ENCODE results near the gene WWOX.

Gene WWOX

DNA sequence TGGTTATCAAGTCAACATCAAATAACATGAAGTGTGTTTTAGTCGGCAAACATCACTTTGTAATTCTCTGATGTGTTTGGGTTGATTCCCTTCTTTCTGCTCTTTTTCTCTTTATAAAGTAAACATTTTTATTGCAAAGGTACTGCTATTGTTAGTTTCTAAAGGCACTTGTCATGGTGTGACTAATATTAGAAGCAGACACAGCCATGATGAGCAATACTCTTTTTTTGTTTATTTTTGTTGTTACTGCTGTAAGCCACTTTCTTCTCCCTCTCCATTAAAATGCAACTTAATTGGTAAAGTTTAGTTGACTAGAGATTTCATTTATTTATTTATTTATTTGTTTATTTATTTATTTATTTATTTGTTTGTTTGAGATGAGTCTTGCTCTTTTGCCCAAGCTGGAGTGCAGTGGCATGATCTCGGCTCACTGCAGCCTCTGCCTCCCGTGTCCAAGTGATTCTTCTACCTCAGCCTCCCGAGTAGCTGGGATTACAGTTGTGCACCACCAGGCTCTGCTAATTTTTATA is 424.7 kb downstream of the WWOX start:
- TF ChIP-seq, protein P1, sequence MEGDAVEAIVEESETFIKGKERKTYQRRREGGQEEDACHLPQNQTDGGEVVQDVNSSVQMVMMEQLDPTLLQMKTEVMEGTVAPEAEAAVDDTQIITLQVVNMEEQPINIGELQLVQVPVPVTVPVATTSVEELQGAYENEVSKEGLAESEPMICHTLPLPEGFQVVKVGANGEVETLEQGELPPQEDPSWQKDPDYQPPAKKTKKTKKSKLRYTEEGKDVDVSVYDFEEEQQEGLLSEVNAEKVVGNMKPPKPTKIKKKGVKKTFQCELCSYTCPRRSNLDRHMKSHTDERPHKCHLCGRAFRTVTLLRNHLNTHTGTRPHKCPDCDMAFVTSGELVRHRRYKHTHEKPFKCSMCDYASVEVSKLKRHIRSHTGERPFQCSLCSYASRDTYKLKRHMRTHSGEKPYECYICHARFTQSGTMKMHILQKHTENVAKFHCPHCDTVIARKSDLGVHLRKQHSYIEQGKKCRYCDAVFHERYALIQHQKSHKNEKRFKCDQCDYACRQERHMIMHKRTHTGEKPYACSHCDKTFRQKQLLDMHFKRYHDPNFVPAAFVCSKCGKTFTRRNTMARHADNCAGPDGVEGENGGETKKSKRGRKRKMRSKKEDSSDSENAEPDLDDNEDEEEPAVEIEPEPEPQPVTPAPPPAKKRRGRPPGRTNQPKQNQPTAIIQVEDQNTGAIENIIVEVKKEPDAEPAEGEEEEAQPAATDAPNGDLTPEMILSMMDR (IDR thresholded peaks at IDR 0.05; ENCODE audit: insufficient read depth, low read depth, low read length, missing control alignments), result no peak
- no peak overlapping the region for H3K4me3 ChIP-seq (ENCODE audit: low read length)
- DNase-seq (ENCODE audit: low read depth), result peak; percentile 30

DNA sequence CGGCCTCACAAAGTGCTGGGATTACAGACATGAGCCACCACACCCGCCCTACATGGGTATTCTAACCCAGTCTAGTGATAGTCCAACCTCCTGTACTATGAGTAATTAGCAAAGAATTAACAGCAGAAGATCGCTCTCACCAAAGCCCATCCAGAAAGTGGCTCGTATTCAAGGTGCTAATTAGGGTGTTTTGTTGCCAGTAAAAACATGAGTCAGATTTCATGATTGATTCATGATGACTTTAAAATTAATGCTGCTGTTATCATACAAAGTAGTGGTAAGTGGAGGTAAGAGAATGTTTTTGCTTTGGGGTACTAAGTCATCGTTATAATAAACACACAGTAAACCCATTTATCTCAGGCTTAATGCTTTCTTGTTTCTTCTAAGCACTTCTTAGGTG is 428.8 kb downstream of the WWOX start:
- TF ChIP-seq, protein P1 (IDR thresholded peaks at IDR 0.05; ENCODE audit: insufficient read depth, low read depth, low read length, missing control alignments), result no peak
- DNase-seq (ENCODE audit: low read depth), result peak; percentile 69
- H3K4me3 ChIP-seq (ENCODE audit: low read length), result no peak overlapping the region

DNA sequence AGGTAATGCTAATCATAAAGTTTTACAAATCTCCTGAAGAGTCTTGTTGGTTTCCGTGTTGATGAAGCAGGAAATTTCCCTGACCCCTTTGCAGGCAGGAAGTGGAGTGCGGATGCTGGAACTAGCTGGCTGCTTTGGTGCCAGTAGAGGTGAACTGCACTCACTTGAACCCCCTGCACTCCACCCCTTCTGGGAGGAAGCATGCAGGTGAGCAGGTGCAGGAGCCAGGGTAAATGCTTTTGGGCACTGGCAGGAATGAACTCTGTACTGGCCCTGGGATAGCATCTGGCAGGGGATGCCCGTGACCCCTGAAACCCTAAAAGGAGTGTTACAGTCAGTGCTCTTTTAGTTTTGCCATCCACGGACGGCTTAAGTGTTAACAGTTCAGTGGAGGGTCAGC is 430.4 kb downstream of the WWOX start:
- DNase-seq (ENCODE audit: low read depth), result no peak
- no peak overlapping the region for H3K4me3 ChIP-seq (ENCODE audit: low read length)
- TF ChIP-seq, protein P1 (IDR thresholded peaks at IDR 0.05; ENCODE audit: insufficient read depth, low read depth, low read length, missing control alignments), result no peak

DNA sequence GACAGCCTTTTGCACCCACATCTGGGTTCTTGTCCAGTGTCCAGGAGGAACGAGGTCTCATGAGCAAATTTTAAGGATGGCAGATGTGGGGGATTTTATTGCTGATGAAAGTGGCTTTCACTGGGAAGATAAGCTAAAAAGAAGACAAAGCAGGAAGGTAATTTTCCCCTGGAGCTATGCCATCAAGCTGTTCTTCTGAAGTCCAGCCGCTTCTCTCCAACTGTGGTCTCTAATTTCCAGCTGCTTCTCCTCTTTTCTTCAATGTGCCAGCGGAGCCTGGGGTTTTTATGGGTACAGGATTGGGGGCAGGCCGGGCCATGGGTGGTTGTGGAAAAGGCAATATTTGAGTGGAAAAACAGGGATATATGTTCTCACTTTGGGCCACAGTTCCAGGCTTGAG is 430.8 kb downstream of the WWOX start:
- TF ChIP-seq, protein P1 (IDR thresholded peaks at IDR 0.05; ENCODE audit: insufficient read depth, low read depth, low read length, missing control alignments), result no peak
- DNase-seq (ENCODE audit: low read depth), result no peak

DNA sequence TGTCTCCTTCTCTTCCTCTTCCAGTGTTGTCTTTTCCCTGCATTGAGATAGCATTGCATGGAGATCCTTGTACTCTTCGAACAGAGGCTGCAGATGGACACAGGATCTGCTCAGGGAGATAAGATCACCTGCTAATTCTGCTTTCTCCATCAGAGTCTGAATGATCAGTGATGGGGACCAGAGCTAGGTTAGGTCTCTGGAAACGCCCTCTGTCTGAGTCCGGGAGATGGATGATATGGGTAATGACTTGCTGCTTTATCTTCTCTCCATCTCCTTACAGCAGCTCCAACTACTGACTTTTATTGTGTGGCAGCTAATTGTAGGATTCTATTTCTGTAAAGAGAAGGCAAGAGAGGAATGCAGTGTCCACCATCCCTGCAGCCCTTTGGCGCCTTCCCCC is 435.6 kb downstream of the WWOX start:
- TF ChIP-seq, protein P1 (IDR thresholded peaks at IDR 0.05; ENCODE audit: insufficient read depth, low read depth, low read length, missing control alignments), result no peak
- no peak for DNase-seq (ENCODE audit: low read depth)
- no peak overlapping the region for H3K4me3 ChIP-seq (ENCODE audit: low read length)

More for the DNA sequence above, 430.8 kb downstream of the WWOX start:
- no peak overlapping the region for H3K4me3 ChIP-seq (ENCODE audit: low read length)

DNA sequence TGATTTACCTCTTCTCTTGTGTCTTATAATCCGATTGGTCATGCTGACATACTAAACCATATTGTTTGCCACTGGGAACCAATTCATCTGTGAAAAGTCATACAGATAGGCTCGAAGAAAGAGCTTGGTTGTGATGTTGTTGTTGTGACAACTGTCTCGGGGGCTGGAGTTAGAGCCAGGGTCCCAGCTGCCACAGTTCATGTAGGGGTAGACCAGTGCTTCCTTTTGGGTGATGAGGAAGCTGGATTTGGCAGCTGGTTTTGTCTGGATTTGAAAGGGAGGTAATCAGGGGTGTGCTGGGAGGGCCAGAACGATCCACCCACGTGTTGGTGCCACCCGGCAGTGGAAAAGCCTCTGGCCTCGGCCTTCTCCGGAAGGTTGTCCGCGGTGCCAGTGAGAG is 438.1 kb downstream of the WWOX start:
- no peak overlapping the region for H3K4me3 ChIP-seq (ENCODE audit: low read length)
- DNase-seq (ENCODE audit: low read depth), result no peak
- TF ChIP-seq, protein P1 (IDR thresholded peaks at IDR 0.05; ENCODE audit: insufficient read depth, low read depth, low read length, missing control alignments), result no peak

DNA sequence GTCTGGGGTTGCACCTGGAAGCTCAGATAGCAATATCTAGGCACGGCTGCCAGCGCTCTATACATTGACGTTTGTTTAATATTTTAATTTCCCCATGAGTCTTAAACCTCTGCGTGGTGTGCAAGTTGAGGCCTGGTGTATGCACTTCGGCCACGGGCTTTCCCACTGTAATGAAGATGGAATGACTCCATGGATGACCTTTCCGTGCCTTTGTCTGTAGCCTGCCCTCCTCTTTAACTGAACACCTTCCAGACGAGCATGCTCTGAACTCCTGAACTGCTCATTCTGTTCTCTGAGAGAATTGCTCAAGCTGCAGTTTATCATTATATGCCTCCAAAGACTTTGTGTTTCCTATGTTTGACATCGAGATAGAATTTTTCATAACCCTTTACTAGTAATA is 438.8 kb downstream of the WWOX start:
- no peak overlapping the region for H3K4me3 ChIP-seq (ENCODE audit: low read length)
- TF ChIP-seq, protein P1 (IDR thresholded peaks at IDR 0.05; ENCODE audit: insufficient read depth, low read depth, low read length, missing control alignments), result no peak
- DNase-seq (ENCODE audit: low read depth), result no peak

Measured in epithelial cell of esophagus (primary cell).